Measurements from ENCODE around the gene FAM174B. TPM values are rescaled to one million over a fixed set of nuclear protein-coding genes. Genes with fewer than 3 reads are reported as not detected.

FAM174B gene
- total RNA-seq, 1 donor = 5.1 TPM

DNA sequence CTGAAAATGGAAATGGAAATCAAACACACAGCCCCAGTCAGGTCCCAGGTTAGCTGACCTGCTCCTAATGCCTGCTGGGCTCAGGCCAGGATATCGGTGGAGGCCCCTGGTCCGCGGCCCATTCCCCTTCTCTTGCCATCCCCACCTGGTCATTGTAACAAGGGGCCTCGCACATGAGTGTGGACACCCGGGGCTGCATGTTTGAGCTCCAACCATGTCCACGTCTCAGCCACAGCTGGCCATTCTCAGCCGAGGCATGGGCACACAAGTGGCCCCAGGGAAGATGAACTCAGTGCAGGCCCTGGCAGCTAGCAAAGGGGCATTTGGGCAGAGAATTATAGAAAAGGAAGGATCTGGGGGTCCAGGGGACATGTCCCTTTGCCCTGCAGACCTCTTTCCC, 41.7 kb downstream of the FAM174B start:
- Histone ChIP-seq H3K9me3 (ENCODE audit: low read depth, low read length) (no peaks in the 10 kb centered on the region), H3K79me2 (ENCODE audit: insufficient read depth, low read length) (no peaks in the 10 kb centered on the region), H3K27me3 (ENCODE audit: insufficient read depth, low read length) (no peaks in the 10 kb centered on the region), H3K4me1 (ENCODE audit: insufficient read depth, low read length) (no peaks in the 10 kb centered on the region), H2AFZ (ENCODE audit: low read length) (no peak overlapping the region), H3K27ac (ENCODE audit: low read depth, low read length) (no peak overlapping the region), H3K4me3 (ENCODE audit: insufficient read depth, low read length) (no peak overlapping the region), H4K20me1 (ENCODE audit: insufficient read depth, low read length) (no peaks in the 10 kb centered on the region), H3K36me3 (ENCODE audit: insufficient read depth, low read length) (no peaks in the 10 kb centered on the region), H3K4me2 (ENCODE audit: insufficient read depth, low read length) (no peak overlapping the region)
- no peak for DNase-seq (ENCODE audit: insufficient read length, low spot score, missing footprints)
- TF ChIP-seq, protein P1, sequence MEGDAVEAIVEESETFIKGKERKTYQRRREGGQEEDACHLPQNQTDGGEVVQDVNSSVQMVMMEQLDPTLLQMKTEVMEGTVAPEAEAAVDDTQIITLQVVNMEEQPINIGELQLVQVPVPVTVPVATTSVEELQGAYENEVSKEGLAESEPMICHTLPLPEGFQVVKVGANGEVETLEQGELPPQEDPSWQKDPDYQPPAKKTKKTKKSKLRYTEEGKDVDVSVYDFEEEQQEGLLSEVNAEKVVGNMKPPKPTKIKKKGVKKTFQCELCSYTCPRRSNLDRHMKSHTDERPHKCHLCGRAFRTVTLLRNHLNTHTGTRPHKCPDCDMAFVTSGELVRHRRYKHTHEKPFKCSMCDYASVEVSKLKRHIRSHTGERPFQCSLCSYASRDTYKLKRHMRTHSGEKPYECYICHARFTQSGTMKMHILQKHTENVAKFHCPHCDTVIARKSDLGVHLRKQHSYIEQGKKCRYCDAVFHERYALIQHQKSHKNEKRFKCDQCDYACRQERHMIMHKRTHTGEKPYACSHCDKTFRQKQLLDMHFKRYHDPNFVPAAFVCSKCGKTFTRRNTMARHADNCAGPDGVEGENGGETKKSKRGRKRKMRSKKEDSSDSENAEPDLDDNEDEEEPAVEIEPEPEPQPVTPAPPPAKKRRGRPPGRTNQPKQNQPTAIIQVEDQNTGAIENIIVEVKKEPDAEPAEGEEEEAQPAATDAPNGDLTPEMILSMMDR (IDR thresholded peaks at IDR 0.05; ENCODE audit: extremely low read depth, low read depth, low read length) = no peak

DNA sequence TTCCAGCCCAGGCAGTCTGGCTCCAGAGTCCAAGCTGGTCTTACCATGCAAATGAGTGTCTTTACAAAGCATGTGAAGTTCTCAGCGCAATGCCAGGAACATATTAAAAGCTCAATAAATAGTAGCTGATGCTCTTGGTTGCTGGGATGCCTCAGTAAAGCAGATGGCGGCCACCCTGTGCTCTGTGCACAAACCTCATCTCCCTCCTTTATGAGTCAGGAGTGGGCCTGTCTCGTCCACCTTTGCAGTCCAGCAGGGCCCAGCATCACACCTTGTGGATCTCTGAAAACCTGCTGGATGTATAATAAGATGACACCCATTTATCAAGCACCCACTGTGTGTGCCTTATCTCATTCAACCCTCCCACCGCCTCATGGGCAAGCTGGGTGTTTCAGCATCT, 42.7 kb downstream of the FAM174B start:
- Histone ChIP-seq H3K79me2 (ENCODE audit: insufficient read depth, low read length) (no peaks in the 10 kb centered on the region), H3K9me3 (ENCODE audit: low read depth, low read length) (no peaks in the 10 kb centered on the region), H3K4me2 (ENCODE audit: insufficient read depth, low read length) (no peak overlapping the region), H3K27me3 (ENCODE audit: insufficient read depth, low read length) (no peaks in the 10 kb centered on the region), H3K36me3 (ENCODE audit: insufficient read depth, low read length) (no peaks in the 10 kb centered on the region), H2AFZ (ENCODE audit: low read length) (no peak overlapping the region), H4K20me1 (ENCODE audit: insufficient read depth, low read length) (no peaks in the 10 kb centered on the region), H3K4me1 (ENCODE audit: insufficient read depth, low read length) (no peaks in the 10 kb centered on the region), H3K27ac (ENCODE audit: low read depth, low read length) (no peak overlapping the region), H3K4me3 (ENCODE audit: insufficient read depth, low read length) (no peak overlapping the region)
- TF ChIP-seq, protein P1 (IDR thresholded peaks at IDR 0.05; ENCODE audit: extremely low read depth, low read depth, low read length) = no peak
- no peak for DNase-seq (ENCODE audit: insufficient read length, low spot score, missing footprints)

DNA sequence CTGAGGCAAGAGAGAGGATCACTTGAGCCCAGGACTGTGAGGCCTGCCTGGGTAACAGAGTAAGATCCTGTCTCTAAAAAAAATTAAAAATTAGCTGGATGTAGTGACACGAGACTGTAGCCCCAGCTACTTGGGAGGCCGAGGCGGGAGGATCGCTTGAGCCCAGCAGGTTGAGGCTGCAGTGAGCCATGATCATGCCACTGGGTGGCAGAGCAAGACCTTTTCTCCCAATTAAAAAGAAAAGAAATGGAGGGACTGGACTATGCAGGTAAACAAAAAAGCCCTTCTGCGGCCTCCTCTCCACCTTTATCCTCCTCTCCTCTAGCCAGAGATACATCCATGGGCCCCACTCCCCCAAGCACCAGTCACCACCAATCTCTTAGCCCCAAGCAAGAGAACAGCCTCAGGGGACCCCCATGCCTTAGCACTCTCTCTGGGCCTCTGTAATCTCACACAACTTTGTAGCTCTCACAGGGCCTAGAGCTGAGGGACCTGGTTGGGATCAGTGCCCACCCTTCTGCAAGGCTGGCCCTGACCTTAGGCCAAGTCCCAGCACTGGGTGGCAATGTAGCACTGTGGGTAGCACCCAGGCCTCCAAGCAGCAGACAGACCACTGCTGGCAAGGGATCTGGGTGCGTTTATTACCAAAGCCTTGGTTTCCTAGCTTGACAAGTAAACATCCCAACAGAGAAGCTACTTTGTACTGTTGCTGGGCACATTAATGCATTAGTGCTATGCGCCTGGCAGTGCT, 43.4 kb downstream of the FAM174B start:
- no peaks in the 10 kb centered on the region for H3K9me3 ChIP-seq (ENCODE audit: low read depth, low read length)
- H4K20me1 ChIP-seq (ENCODE audit: insufficient read depth, low read length) = no peaks in the 10 kb centered on the region
- H3K27me3 ChIP-seq (ENCODE audit: insufficient read depth, low read length) = no peaks in the 10 kb centered on the region
- H2AFZ ChIP-seq (ENCODE audit: low read length) = no peak overlapping the region
- H3K4me1 ChIP-seq (ENCODE audit: insufficient read depth, low read length) = no peaks in the 10 kb centered on the region
- TF ChIP-seq, protein P1 (IDR thresholded peaks at IDR 0.05; ENCODE audit: extremely low read depth, low read depth, low read length) = no peak
- no peak overlapping the region for H3K27ac ChIP-seq (ENCODE audit: low read depth, low read length)
- no peak for DNase-seq (ENCODE audit: insufficient read length, low spot score, missing footprints)
- H3K4me2 ChIP-seq (ENCODE audit: insufficient read depth, low read length) = no peak overlapping the region
- no peaks in the 10 kb centered on the region for H3K36me3 ChIP-seq (ENCODE audit: insufficient read depth, low read length)
- H3K4me3 ChIP-seq (ENCODE audit: insufficient read depth, low read length) = no peak overlapping the region
- H3K79me2 ChIP-seq (ENCODE audit: insufficient read depth, low read length) = no peaks in the 10 kb centered on the region

DNA sequence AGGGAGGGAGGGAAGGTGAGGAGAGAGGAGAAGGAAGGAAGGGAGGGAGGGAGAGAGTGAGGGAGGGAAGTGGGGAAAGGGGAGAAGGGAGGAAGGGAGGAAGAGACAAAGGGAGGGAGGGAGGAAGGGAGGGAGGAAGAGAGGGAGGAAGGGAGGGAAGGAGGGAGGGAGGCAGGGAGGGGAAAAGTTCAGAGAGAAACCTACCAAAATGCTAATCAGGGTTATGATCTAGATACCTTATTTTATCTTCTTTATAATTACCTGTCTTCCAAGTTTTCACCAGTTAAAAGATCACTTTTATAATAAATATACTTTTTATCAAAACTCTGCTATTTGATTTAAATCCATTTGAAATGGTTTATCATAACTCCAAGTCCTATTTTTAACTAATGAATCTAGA, 44.4 kb downstream of the FAM174B start:
- H3K4me2 ChIP-seq (ENCODE audit: insufficient read depth, low read length) = no peak overlapping the region
- H3K27me3 ChIP-seq (ENCODE audit: insufficient read depth, low read length) = no peaks in the 10 kb centered on the region
- H3K4me3 ChIP-seq (ENCODE audit: insufficient read depth, low read length) = no peak overlapping the region
- no peak overlapping the region for H2AFZ ChIP-seq (ENCODE audit: low read length)
- no peaks in the 10 kb centered on the region for H3K9me3 ChIP-seq (ENCODE audit: low read depth, low read length)
- H3K79me2 ChIP-seq (ENCODE audit: insufficient read depth, low read length) = no peaks in the 10 kb centered on the region
- no peaks in the 10 kb centered on the region for H4K20me1 ChIP-seq (ENCODE audit: insufficient read depth, low read length)
- H3K36me3 ChIP-seq (ENCODE audit: insufficient read depth, low read length) = no peaks in the 10 kb centered on the region
- no peak for DNase-seq (ENCODE audit: insufficient read length, low spot score, missing footprints)
- H3K4me1 ChIP-seq (ENCODE audit: insufficient read depth, low read length) = no peaks in the 10 kb centered on the region
- TF ChIP-seq, protein P1 (IDR thresholded peaks at IDR 0.05; ENCODE audit: extremely low read depth, low read depth, low read length) = no peak
- H3K27ac ChIP-seq (ENCODE audit: low read depth, low read length) = no peak overlapping the region

All from osteoblast (primary cell).